ENCODE data around the gene APRT. TPM values are rescaled to one million over a fixed set of nuclear protein-coding genes. Genes with fewer than 3 reads are reported as not detected.

Gene APRT
- total and polyA plus RNA-seq, 2 of the 4 experiments (the other 2 are of a cell fraction): 40.5 to 157 TPM

- Histone ChIP-seq H3K9ac (ENCODE audit: low read depth, low read length) (no peak overlapping the region), H2BK15ac (ENCODE audit: low read depth, low read length) (no peak overlapping the region), H2BK5ac (ENCODE audit: low read depth, low read length, poor library complexity, severe bottlenecking) (no peak overlapping the region), H4K91ac (ENCODE audit: insufficient read depth, low read depth, low read length) (no peak overlapping the region), H2AK9ac (replicated peaks; ENCODE audit: low read depth, low read length, poor library complexity) (no peak overlapping the region), H3K4me2 (ENCODE audit: low read depth, low read length) (no peak overlapping the region), H3K27ac (ENCODE audit: insufficient read depth, low read length) (no peak overlapping the region), H3K14ac (replicated peaks; ENCODE audit: low read depth, low read length) (no peak overlapping the region), H3K4me1 (ENCODE audit: control insufficient read depth, insufficient read depth, low read length) (peaks cover 6% of the 10 kb centered on the region), H3K23ac (ENCODE audit: low read depth, low read length) (no peak overlapping the region), H3K56ac (ENCODE audit: extremely low read depth, insufficient read depth, low read length) (no peak overlapping the region), H2AFZ (replicated peaks; ENCODE audit: low read length, poor library complexity) (no peak overlapping the region), H3K18ac (ENCODE audit: low read depth, low read length) (no peak overlapping the region), H3K4ac (ENCODE audit: low read depth, low read length) (no peak overlapping the region), H3K79me1 (ENCODE audit: low read depth in 1 of 2, low read length in 2 of 2) (peaks cover 7 to 29% of the 10 kb centered on the region in 2 experiments), H4K8ac (ENCODE audit: low read depth in 2 of 2, low read length in 2 of 2) (no peak overlapping the region), H3K27me3 (ENCODE audit: control insufficient read depth, insufficient read depth, low read length) (no peaks in the 10 kb centered on the region), H4K5ac (ENCODE audit: low read depth, low read length) (no peak overlapping the region), H4K20me1 (ENCODE audit: insufficient read depth, low read length) (peaks cover 28% of the 10 kb centered on the region), H2BK120ac (ENCODE audit: low read depth, low read length) (no peak overlapping the region), H2BK20ac (ENCODE audit: low read depth, low read length) (no peak overlapping the region), H3K4me3 (ENCODE audit: insufficient read depth, low read depth, low read length) (no peak overlapping the region), H3K36me3 (ENCODE audit: control insufficient read depth, insufficient read depth, low read length) (peaks cover 15% of the 10 kb centered on the region), H3K9me1 (ENCODE audit: insufficient read depth, low read length) (0 out of 2 replicates have a peak, but pooled peaks cover 4% of the 10 kb centered on the region), H2AK5ac (ENCODE audit: low read depth, low read length) (no peak overlapping the region), H3K9me3 (ENCODE audit: control insufficient read depth, insufficient read depth, low read length) (no peaks in the 10 kb centered on the region)
- WGBS, 2 experiments (ENCODE audit: extremely low coverage in 2 of 2, insufficient read length in 1 of 2): 91% methylated on average over 16 of the region's 19 CpGs; no CpG with 5 or more reads in 1 of the 2 experiments
- dilution Hi-C loops (cut with HindIII; ENCODE audit: low sequenced_read_pairs, unreplicated experiment): no loop called here
- ChIA-PET CTCF (no interaction called here), POLR2A (ENCODE audit: unreplicated experiment) (no interaction called here)
- intact Hi-C loops (cut with micrococcal nuclease): no loop called here
- in situ Hi-C loops (cut with MboI; ENCODE audit: low sequenced_read_pairs): no loop called here
- TF ChIP-seq RAD21 (IDR thresholded peaks at IDR 0.05; ENCODE audit: low read length) (no peak), CHD1 (IDR thresholded peaks at IDR 0.05; ENCODE audit: low read depth, low read length) (no peak), BHLHE40 (IDR thresholded peaks at IDR 0.05; ENCODE audit: low read depth, low read length) (no peak), RFX5 (IDR thresholded peaks at IDR 0.05; ENCODE audit: low read depth, low read length) (no peak), NFE2L2 (IDR thresholded peaks at IDR 0.05; ENCODE audit: low read depth, low read length) (no peak), ELK1 (IDR thresholded peaks at IDR 0.05; ENCODE audit: borderline replicate concordance, low read depth, low read length) (no peak), MAZ (IDR thresholded peaks at IDR 0.05; ENCODE audit: borderline replicate concordance, low read depth, low read length) (no peak), POLR2A (IDR thresholded peaks at IDR 0.05; ENCODE audit: low read depth, low read length) (no peak), FOS (IDR thresholded peaks at IDR 0.05; ENCODE audit: low read depth, low read length) (no peak), RCOR1 (IDR thresholded peaks at IDR 0.05; ENCODE audit: insufficient replicate concordance, low read length) (no peak), MXI1 (IDR thresholded peaks at IDR 0.05; ENCODE audit: borderline replicate concordance, low read depth, low read length) (no peak), SMC3 (IDR thresholded peaks at IDR 0.05; ENCODE audit: low read depth, low read length) (no peak)
- TF ChIP-seq, protein P1, sequence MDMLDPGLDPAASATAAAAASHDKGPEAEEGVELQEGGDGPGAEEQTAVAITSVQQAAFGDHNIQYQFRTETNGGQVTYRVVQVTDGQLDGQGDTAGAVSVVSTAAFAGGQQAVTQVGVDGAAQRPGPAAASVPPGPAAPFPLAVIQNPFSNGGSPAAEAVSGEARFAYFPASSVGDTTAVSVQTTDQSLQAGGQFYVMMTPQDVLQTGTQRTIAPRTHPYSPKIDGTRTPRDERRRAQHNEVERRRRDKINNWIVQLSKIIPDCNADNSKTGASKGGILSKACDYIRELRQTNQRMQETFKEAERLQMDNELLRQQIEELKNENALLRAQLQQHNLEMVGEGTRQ (IDR thresholded peaks at IDR 0.05; ENCODE audit: low read depth, low read length): no peak
- BruUV-seq (replicated peaks): no TSS peak
- no peak for ATAC-seq (ENCODE audit: low read depth)
- DNase-seq: no peak
Measured at GRCh38 chr16:88851616-88852015, 39.9 kb upstream of the APRT start.

All from IMR-90 (cell line).